SH-SY5Y (cell line): ENCODE data around the gene EN1.

Experiments
- GATA2 ChIP-seq: IDR thresholded peaks from 2 replicates; pipeline ENCODE4 v1.6.1; 2011; ENCODE audit warnings: mild to moderate bottlenecking, low read depth, low read length
- GATA3 ChIP-seq: IDR thresholded peaks from 2 replicates; pipeline ENCODE4 v1.6.1; 2011; ENCODE audit warnings: low read depth, mild to moderate bottlenecking, low read length, moderate library complexity

- TF ChIP-seq GATA3, result no peak
- no peak for TF ChIP-seq GATA2
These were observed 13.1 kb upstream of the EN1 start for GRCh38 chr2:118860506-118860905.
